Pancreas (tissue), 10 donors: Measurements from ENCODE around the gene GRIK3. TPM values are rescaled to one million over a fixed set of nuclear protein-coding genes. Genes with fewer than 3 reads are reported as not detected.

Experiments used
- ATAC-seq, 4 donors: fragments of 200-7000 bp; cut with Tn5 transposase; one replicate each; pipeline versions ENCODE4 v1.8.0 to v1.9.1; 2020; ENCODE audit warnings: mild to moderate bottlenecking in 4 of 4, moderate library complexity in 4 of 4
- DNase-seq, 6 donors: peaks; one replicate each; pipeline ENCODE4 v3.0.0-alpha.2; 2020
- FAIRE-seq: peaks from 2 replicates; lab custom pipeline; 2012; peaks lifted over from hg19 to GRCh38; lab: Jason Lieb, UNC
- H3K27ac ChIP-seq, 4 donors: fragments of 200-600 bp; sonication (generic); 1 replicate in 3 of 4; 2 replicates in 1 of 4; pipeline versions ENCODE4 v1.5.0 to v1.8.0; 2020
- H3K27me3 ChIP-seq, 4 donors: fragments of 200-600 bp; one replicate each; pipeline ENCODE4 v1.8.0; 2021
- H3K36me3 ChIP-seq, 3 donors: fragments of 200-600 bp; sonication (generic) in 1 of 3; one replicate each; pipeline versions ENCODE4 v1.5.0 to v1.8.0; 2020 to 2021
- H3K4me1 ChIP-seq, 3 donors: fragments of 200-600 bp; one replicate each; pipeline ENCODE4 v1.8.0; 2021
- H3K4me3 ChIP-seq, 4 donors: fragments of 200-600 bp; sonication (generic) in 2 of 4; one replicate each; pipeline versions ENCODE4 v1.5.0 to v1.8.0; 2020 to 2021
- H3K9me3 ChIP-seq, 4 donors: fragments of 200-600 bp; one replicate each; pipeline ENCODE4 v1.8.0; 2021
- CTCF ChIP-seq, 4 donors: fragments of 200-600 bp; sonication (generic) in 3 of 4; IDR thresholded peaks; one replicate each; pipeline versions ENCODE4 v1.5.0 to v1.8.0; 2021; ENCODE audit warnings: antibody characterized with exemption in 4 of 4
- WGBS, 2 donors: extraction: QIAGEN DNeasy Blood & Tissue Kit; methylation state at CpG; one replicate each; pipeline ENCODE4 v1.1.7; 2013; 5-methylcytosine and 5-hydroxymethylcytosine counted together
- intact Hi-C, 3 donors: fragments of 100-400 bp; cut with DNase I; formaldehyde crosslinking; loops; one replicate each; pipeline versions ENCODE4 v1.11.1 to v1.14.2; 2022
- polyA plus RNA-seq, 2 donors: library from polyadenylated mRNA; stranded (reverse); fragments of 200-250 nt; gene quantifications; one replicate each; pipeline ENCODE4 v1.2.3, GENCODE V29; 2013
- total RNA-seq, 6 donors: library from RNA; stranded (reverse); fragmentation: NEBNext Ultra II Directional in 4 of 6; extraction: Animal tissue kit (Norgen Biotek cat#: 25700) in 4 of 6; gene quantifications; one replicate each; pipeline versions ENCODE4 v1.2.1 to v1.2.4, GENCODE V29; 2021 to 2023
- donor health status: healthy with polysubstance abuse.
- donor health status: DM: no; HTN: no; CAD: no; lungs with moderate emphysema.
- donor health status: DM: no; HTN: no; CAD: no.
- donor health status: control.
- donor health status: control.
- donor health status: Bipolar disorder and iron deficiency.
- donor health status: DM: yes; HTN: yes; CAD: no.
- donor health status: DM: no; HTN: no; CAD: no.
- donor health status: DM: no; HTN: no; CAD: no.
- donor health status: DM: yes; HTN: yes; CAD: no.

GRIK3 gene
- total and polyA plus RNA-seq, 8 donors: 0.08 to 0.47 (median 0.23) TPM

- Histone ChIP-seq H3K9me3 (no peaks in the 10 kb centered on the region), H3K4me1 (no peaks in the 10 kb centered on the region), H3K27ac (no peak overlapping the region), H3K4me3 (no peak overlapping the region), H3K36me3 (no peaks in the 10 kb centered on the region), H3K27me3 (no peaks in the 10 kb centered on the region)
- ATAC-seq: no peak
- intact Hi-C loops: no loop called here
- WGBS, 2 donors: 59 to 64% methylated on average over 8 of the region's 8 CpGs
- no peak for DNase-seq
- no peak for TF ChIP-seq CTCF (IDR thresholded peaks at IDR 0.05)
- FAIRE-seq: no peak
Observed at GRCh38 chr1:36950604-36951291, 83.6 kb downstream of the GRIK3 start.

GRCh38 chr1:36948606-36949005 lies 85.7 kb downstream of the GRIK3 start:
- 76% methylated on average over 6 of the region's 6 CpGs for WGBS, 2 donors
- H3K27ac ChIP-seq: no peak overlapping the region
- DNase-seq (no peak), ATAC-seq (no peak), FAIRE-seq (no peak)
- H3K9me3 ChIP-seq: no peaks in the 10 kb centered on the region
- no peaks in the 10 kb centered on the region for H3K4me1 ChIP-seq
- no peak for TF ChIP-seq CTCF (IDR thresholded peaks at IDR 0.05)
- H3K36me3 ChIP-seq: no peaks in the 10 kb centered on the region
- H3K4me3 ChIP-seq: no peak overlapping the region
- H3K27me3 ChIP-seq: no peaks in the 10 kb centered on the region
- intact Hi-C loops: no loop called here

- ATAC-seq: no peak
- no peak for TF ChIP-seq CTCF (IDR thresholded peaks at IDR 0.05)
- Histone ChIP-seq H3K27ac (no peak overlapping the region), H3K36me3 (no peaks in the 10 kb centered on the region), H3K9me3 (no peaks in the 10 kb centered on the region), H3K4me1 (no peaks in the 10 kb centered on the region), H3K27me3 (no peaks in the 10 kb centered on the region), H3K4me3 (no peak overlapping the region)
- intact Hi-C loops: no loop called here
- 21 to 31% methylated on average over 2 of the region's 2 CpGs for WGBS, 2 donors
- FAIRE-seq: no peak
- DNase-seq: no peak
Observed at GRCh38 chr1:36948147-36948546, 86.2 kb downstream of the GRIK3 start.

DNA sequence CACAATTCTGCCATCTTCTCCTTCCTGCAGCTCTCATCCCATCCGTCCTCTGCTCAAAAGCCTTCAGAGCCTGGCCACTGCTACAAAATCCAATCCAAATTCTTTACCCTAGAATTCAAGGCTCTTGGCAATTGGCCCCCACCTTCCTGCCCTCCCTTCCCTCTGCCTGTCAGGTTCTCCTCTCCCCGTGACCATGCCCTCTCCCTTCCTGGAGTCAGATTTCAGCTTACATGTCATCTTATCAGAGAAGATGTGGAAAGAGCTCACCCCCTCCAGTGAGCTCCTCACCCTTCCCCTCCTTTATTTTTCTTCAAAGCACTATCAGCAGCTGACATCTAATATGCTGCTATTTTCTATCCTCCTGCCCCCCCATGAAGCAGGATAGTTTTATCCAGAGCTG lies 86.9 kb downstream of the GRIK3 start:
- no peak for TF ChIP-seq CTCF (IDR thresholded peaks at IDR 0.05)
- intact Hi-C loops: no loop called here
- no peaks in the 10 kb centered on the region for H3K4me1 ChIP-seq
- FAIRE-seq (no peak), ATAC-seq (no peak), DNase-seq (no peak)
- H3K4me3 ChIP-seq: no peak overlapping the region
- no peaks in the 10 kb centered on the region for H3K9me3 ChIP-seq
- no peaks in the 10 kb centered on the region for H3K36me3 ChIP-seq
- H3K27ac ChIP-seq: no peak overlapping the region
- no peaks in the 10 kb centered on the region for H3K27me3 ChIP-seq
- 13 to 22% methylated on average over 2 of the region's 2 CpGs for WGBS, 2 donors

DNA sequence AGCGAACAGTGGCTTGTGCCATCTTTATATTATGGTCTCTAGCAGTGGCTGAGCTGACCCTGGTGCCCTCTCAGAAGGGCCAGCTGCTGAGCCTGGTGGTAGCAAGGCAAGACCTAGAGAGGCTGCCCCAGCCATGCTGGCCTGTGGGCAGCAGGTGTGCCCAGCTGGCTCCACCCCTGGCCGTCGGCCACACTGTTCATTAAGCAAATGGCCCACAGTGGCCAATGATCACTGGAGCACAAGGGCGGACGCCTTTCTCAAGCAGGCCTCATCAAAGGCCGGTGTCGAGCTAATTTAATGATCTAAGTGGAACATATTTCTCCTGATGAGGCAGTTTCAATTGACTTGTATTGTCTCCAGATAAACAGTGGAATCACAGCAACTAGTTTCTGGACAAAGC lies 89.4 kb downstream of the GRIK3 start:
- no peaks in the 10 kb centered on the region for H3K27me3 ChIP-seq
- 60 to 74% methylated on average over 7 of the region's 7 CpGs for WGBS, 2 donors
- FAIRE-seq: no peak
- intact Hi-C loops: no loop called here
- ATAC-seq: peak in 1 of 4 donors; percentile 30
- no peaks in the 10 kb centered on the region for H3K9me3 ChIP-seq
- no peak overlapping the region for H3K4me3 ChIP-seq
- H3K27ac ChIP-seq: no peak overlapping the region
- no peaks in the 10 kb centered on the region for H3K36me3 ChIP-seq
- no peak for TF ChIP-seq CTCF (IDR thresholded peaks at IDR 0.05)
- no peak for DNase-seq
- no peaks in the 10 kb centered on the region for H3K4me1 ChIP-seq
